DMS79 (cell line): ENCODE measurements around the gene ACTA2.

Experiments
- DNase-seq: peaks from one replicate; lab custom pipeline; 2025; lab: John Stamatoyannopoulos, UW

ACTA2 gene

GRCh38 chr10:88981435-88981834, 28.9 kb upstream of the ACTA2 start:
- DNase-seq: no peak

- DNase-seq: no peak
Measured at GRCh38 chr10:88980800-88981199, 28.2 kb upstream of the ACTA2 start.

DNA sequence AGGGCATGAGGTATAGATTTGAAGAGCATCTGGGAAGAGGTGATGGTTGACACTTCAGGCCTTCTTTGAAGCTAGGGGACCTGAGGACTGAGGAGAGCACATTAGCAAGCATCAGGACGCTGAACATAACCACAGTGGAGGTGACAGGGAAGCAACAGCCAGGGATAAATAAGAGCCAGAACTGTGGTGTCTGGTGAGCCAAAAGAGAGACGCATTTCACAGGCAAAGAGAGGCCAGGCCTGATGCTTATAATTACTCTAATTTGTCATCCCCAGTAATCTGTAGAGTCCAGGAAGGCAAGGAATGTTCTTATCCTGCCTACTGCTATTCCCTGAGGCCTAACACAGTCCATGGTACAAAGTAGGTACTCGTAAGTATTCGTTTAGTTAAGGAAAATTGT, 27.7 kb upstream of the ACTA2 start:
- DNase-seq: no peak

DNA sequence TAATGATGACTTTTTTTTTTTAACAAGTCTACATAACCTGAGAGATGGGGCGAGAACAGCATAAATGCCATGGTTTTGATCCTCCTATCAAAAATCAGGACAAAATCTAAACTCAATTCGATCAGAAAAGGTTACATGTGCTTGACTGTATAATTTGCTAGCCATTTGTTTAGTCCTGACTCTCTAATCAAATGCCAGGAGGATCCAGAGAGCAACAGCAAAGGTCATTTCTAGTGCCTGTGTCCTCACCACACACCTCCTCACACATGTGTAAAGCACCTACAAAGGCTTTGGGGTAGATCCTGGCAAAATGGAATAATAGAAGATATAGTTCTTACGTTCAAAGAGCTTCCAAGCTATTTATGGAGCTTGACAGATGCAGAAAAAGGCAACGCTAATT, 27.0 kb upstream of the ACTA2 start:
- no peak for DNase-seq

DNA sequence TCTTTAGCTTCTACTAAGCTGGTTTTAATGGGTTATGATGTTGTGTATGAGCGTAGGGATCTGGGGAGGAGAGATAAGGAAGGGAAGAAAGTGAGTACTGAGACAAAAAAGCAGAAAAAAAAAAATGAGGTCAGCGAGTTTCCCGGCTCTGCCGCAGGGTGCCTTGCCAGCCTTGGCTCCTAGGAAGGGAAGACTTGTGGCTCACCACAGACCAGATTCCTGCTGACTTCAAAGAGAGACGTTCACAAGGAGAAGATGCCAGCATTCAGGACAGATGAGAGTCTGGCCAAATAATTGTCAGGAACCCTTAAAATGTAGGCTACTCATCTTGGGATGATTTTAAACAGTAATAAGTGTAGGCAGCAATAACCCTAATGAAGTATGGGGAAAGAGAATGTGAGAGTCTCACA, 26.6 kb upstream of the ACTA2 start:
- DNase-seq: no peak

GRCh38 chr10:88978463-88978862, 25.9 kb upstream of the ACTA2 start:
- no peak for DNase-seq

DNA sequence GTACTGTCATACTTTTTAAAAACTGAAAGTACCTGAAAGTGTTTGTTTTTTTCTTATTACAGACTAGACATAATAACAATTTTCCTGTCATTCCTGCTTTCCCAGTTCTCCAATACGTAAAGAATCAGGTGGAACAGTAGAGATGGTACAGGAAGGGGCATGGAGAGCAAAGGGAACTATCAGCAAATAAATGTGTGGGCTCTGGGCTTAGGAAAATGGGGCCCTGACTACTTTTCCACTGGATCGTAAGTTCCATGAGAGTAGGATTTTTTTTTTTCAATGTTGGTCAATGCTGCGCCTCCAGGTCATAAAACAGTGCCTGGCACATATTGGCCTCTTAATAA, 22.8 kb upstream of the ACTA2 start:
- no peak for DNase-seq

- DNase-seq: no peak
Measured at GRCh38 chr10:88974446-88975376, 22.1 kb upstream of the ACTA2 start.

- no peak for DNase-seq
Measured at GRCh38 chr10:88974012-88974411, 21.4 kb upstream of the ACTA2 start.

DNA sequence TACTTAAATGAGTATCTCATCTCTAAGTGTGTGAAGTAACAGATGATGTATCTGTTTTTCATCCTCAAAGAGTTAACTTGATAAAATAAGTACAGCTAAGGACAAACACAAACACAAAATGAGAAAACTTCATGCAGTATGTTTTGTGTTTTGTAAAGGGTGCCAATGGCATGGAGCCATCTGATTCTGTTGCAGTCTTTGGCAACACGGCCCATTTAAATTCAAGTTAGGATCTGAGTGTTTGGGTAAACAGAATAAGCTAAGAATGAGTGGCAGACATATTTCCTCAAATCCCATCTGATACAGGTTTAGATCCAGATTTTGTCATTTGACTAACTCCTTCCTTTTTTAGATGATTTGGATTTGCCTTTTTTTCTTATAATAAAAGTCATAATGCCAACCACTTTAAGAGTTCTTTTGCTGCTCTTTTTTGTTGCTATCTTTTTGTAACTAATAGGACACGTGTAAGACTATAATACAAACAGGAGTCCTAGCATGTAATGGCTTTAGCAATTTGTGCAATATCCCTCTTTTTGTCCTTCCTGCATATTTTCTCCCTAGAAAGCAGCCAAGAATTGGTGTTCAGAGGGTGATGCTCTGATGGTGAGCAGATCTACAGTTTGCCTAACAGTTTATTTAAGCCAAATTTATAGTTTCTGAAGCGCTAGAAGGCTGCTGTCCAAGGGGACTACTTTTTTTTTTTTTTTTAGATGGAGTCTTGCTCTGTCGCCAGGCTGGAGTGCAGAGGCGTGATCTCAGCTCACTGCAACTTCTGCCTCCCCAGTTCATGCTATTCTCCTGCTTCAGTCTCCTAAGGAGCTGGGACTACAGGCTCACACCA, 18.9 kb upstream of the ACTA2 start:
- peak; percentile 58 for DNase-seq

GRCh38 chr10:88968391-88968790, 15.8 kb upstream of the ACTA2 start:
- no peak for DNase-seq

DNA sequence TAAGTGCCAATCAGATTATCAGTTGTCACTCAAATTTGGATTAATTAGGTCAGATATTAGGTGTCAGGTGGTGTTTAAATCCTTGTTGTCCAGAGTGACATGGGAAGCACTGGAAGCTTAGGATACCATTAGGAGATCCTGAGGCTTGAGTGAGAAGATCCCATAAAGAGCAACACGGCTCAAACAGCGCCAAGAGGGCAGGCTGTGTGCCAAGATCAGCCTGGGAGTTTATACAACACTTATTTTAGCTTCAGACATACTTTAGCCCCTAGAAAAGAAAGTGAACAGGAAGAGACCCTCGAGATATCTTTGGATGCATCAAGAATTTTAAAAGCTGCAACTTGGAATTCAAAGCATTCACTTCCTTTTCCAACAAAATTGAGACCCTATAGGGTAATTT, 14.2 kb upstream of the ACTA2 start:
- DNase-seq: no peak

DNA sequence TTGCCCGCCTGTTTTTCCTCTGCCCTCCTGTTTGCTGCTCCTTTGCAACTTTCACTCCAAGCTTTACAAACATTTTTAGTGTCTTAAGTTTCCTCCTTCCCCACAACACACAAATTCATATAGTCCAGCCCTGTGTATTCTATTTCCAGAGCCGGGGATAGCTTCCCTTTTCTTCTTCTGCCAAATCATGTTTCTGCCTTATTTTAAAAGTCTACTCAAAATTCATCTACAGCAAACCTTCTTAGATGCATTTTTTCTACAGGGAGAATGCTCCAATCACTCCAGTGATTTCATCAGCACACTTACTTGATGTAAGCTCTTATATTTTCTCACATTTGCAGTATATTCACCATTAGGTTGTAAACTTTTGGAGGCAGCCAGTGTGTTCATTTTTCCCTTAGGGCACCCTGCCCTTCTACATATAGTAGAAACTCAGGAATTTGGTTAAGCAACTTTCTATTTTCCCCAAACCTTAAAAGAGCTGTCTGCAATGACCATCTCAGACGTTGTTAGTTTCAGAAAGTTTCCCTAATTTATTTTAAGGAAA, 12.4 kb upstream of the ACTA2 start:
- no peak for DNase-seq

DNA sequence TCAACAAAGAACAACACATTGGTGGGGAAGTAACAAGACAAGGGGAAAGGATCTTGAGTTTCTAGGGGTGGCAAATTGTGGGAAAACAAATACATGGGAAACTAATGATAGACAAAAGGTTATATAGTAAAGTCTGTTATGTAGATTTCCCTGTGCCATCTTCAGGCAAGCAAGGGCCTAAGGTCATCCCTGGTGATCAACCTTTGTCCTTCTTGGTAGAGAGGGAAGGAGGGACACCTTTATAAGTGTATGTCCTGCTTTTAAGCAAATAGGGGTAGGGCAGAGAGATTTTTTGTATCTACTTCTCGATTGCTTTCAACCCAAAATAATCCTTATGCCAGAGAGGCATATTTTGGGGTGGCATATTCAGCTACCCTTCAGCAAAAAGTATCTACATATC, 11.8 kb upstream of the ACTA2 start:
- DNase-seq: no peak

DNA sequence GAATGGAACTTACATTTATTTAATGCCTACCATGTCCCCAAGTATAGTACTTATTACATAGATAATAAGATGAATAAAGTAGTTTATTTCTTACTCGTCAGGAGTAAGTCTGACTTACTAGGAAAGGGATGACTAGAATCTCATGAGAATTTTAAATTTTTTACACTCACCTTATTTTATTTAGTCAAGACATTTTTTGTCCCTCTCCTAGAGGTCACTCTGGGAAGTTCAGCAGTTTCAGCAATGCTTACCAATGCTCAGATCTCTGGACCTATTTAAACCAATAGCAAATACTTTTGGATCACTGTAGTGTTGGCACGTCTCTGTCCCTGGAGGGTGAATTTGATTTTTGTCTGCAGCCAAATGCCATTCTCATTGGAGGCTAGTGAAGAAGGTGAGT, 10.7 kb upstream of the ACTA2 start:
- DNase-seq: no peak

DNA sequence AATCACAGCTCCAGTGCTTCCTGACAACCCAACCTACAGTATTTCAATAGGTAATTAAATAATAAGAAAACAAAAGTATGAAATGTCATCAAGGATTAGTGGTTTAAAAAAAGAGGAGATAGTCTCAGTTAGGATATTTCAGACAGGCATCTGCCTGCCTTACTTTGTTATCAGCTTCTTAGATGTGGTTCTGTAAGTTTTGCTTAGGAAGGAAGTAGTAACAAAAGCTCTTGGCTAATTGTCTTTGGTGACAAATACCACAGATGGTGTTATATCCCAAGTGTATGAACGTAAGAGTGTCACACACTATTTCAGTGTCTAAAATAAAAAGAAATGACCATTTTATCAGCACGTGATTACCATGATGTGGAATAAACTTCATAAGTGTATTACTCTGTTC, 9.8 kb upstream of the ACTA2 start:
- no peak for DNase-seq

DNA sequence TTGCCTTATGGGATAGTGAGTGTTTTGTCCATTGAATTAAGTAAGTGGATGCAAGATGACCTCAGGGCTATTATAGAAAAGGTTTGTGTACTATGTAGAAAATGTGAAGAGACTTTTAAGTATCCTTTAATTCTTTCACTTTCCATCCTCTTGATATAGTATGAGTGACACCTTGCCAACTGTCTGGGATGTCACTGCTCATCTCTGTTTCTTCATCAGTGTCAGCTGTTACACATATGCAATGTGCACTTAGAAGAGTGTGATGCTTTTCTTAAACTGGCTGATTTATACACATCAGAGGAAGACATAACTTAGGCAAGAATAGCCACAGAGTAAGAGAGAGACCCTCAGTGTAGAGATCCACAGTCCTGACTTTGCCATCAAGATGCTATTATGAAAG, 8.7 kb upstream of the ACTA2 start:
- DNase-seq: no peak

DNA sequence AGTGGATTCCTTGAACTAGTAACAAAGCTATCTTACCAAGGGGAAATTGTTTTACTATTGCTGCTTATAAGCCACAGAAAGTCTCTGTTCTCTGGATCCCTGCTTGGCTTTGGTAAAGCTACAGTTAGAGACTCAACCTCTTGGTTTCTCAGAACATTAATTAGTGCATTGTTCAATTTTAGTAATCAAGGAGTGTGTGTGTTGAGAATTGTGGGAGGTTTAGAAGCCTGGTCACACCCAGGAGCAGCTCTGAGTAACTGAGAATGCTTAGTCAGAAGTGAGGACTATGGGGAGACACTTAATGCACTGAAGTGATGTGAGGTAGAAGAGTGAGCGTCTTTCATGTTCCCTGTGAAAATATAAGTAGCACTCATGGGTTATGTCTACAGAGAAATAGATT, 8.2 kb upstream of the ACTA2 start:
- DNase-seq: no peak

- DNase-seq: no peak
Measured at GRCh38 chr10:88958721-88959120, 6.1 kb upstream of the ACTA2 start.

- no peak for DNase-seq
Measured at GRCh38 chr10:88957381-88957780, 4.8 kb upstream of the ACTA2 start.

DNA sequence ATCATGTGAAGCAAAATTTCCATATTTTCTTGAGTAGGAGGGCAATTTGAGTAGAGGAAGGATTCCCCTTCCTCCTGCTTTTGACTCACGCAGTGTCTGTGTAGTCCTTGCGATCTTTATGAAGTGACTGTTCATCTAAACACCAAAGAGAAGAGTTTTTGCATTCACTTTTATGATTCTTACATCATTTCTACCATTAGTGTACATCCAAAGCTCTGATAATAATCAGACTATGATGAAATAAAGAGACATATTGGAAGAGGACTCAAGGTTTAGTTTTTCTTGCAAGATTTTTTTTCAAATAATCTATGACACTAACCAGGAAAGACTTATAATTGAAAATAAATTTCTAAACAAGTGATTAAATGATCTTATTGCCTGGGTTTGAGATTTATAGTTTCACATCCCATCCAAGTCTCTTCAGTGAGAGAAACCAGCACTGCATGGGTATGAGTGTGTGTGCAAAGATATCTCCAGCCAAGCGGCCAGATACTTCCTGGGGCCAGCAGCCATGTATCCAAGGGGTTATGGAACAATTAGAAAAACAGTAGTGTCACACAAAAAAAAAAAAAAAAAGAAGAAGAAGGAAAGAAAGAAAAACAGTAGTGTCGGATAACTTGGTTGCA, 2.0 kb upstream of the ACTA2 start:
- DNase-seq: no peak

GRCh38 chr10:88953662-88954061, 1.1 kb upstream of the ACTA2 start:
- DNase-seq: no peak
